SK-N-SH treated with all-trans-retinoic acid at 6 μM for 48 hours (cell line): ENCODE measurements around the gene PPP3CA.

Source experiments
- ATAC-seq: fragments of 200-7000 bp; cut with Tn5 transposase; 3 replicates; pipeline ENCODE4 v1.9.1; 2020; ENCODE audit warnings: mild to moderate bottlenecking, moderate library complexity
- ARNTL ChIP-seq: fragments of 450-650 bp; formaldehyde crosslinking; IDR thresholded peaks from 2 replicates; pipeline ENCODE4 v1.5.0; 2020; ENCODE audit warnings: low read depth, mild to moderate bottlenecking, moderate library complexity, borderline replicate concordance
- CREB5 ChIP-seq: fragments of 250-450 bp; sonication (Bioruptor Pico); IDR thresholded peaks from 2 replicates; pipeline ENCODE4 v1.5.1; 2020; ENCODE audit warnings: low read depth, mild to moderate bottlenecking, moderate library complexity
- CSDC2 ChIP-seq: fragments of 250-450 bp; sonication (Bioruptor Pico); IDR thresholded peaks from 2 replicates; pipeline ENCODE4 v1.5.0; 2020; ENCODE audit warnings: mild to moderate bottlenecking, moderate library complexity
- CSRNP3 ChIP-seq: fragments of 250-450 bp; sonication (Bioruptor Pico); IDR thresholded peaks from 2 replicates; pipeline ENCODE4 v1.5.1; 2021; ENCODE audit warnings: mild to moderate bottlenecking, moderate library complexity
- ISL1 ChIP-seq: fragments of 250-450 bp; sonication (Bioruptor Pico); IDR thresholded peaks from 2 replicates; pipeline ENCODE4 v2.1.2; 2022; ENCODE audit warnings: mild to moderate bottlenecking, moderate library complexity
- OSR1 ChIP-seq: fragments of 250-450 bp; sonication (Bioruptor Pico); IDR thresholded peaks from 2 replicates; pipeline ENCODE4 v1.8.0; 2022; ENCODE audit warnings: moderate library complexity, mild to moderate bottlenecking, inconsistent platforms
- PATZ1 ChIP-seq: fragments of 250-450 bp; sonication (Bioruptor Pico); IDR thresholded peaks from 2 replicates; pipeline ENCODE4 v1.8.0; 2020; ENCODE audit warnings: mild to moderate bottlenecking, moderate library complexity, borderline replicate concordance
- POU6F1 ChIP-seq: fragments of 250-450 bp; sonication (Bioruptor Pico); IDR thresholded peaks from 2 replicates; pipeline ENCODE4 v1.8.0; 2021; ENCODE audit warnings: low read depth, mild to moderate bottlenecking, moderate library complexity, borderline replicate concordance
- PPARA ChIP-seq: fragments of 250-450 bp; sonication (Bioruptor Pico); IDR thresholded peaks from 2 replicates; pipeline ENCODE4 v1.5.0; 2020; ENCODE audit warnings: mild to moderate bottlenecking, borderline replicate concordance
- TCF4 ChIP-seq: fragments of 250-450 bp; sonication (Bioruptor Pico); IDR thresholded peaks from 2 replicates; pipeline ENCODE4 v1.8.0; 2021; ENCODE audit warnings: mild to moderate bottlenecking, moderate library complexity, borderline replicate concordance
- TOX ChIP-seq: fragments of 250-450 bp; sonication (Bioruptor Pico); IDR thresholded peaks from 2 replicates; pipeline ENCODE4 v1.8.0; 2021; ENCODE audit warnings: mild to moderate bottlenecking, moderate library complexity, borderline replicate concordance
- TSHZ2 ChIP-seq: fragments of 250-450 bp; sonication (Bioruptor Pico); IDR thresholded peaks from 2 replicates; pipeline ENCODE4 v1.5.0; 2020; ENCODE audit warnings: mild to moderate bottlenecking, moderate library complexity
- ZC3H10 ChIP-seq: fragments of 250-450 bp; sonication (Bioruptor Pico); IDR thresholded peaks from 2 replicates; pipeline ENCODE4 v1.5.1; 2021; ENCODE audit warnings: mild to moderate bottlenecking, moderate library complexity
- ZFP3 ChIP-seq: fragments of 250-450 bp; sonication (Bioruptor Pico); IDR thresholded peaks from 2 replicates; pipeline ENCODE4 v1.5.0; 2020; ENCODE audit warnings: mild to moderate bottlenecking, moderate library complexity
- ZFP30 ChIP-seq: fragments of 450-650 bp; formaldehyde crosslinking; IDR thresholded peaks from 2 replicates; pipeline ENCODE4 v1.5.0; 2022; ENCODE audit warnings: mild to moderate bottlenecking, moderate library complexity
- ZNF8 ChIP-seq: fragments of 450-650 bp; formaldehyde crosslinking; IDR thresholded peaks from 2 replicates; pipeline ENCODE4 v1.5.0; 2020; ENCODE audit warnings: mild to moderate bottlenecking, moderate library complexity

PPP3CA gene

GRCh38 chr4:101197350-101197749 lies 150.0 kb downstream of the PPP3CA start:
- no peak for TF ChIP-seq ARNTL
- TF ChIP-seq CSDC2 (CRISPR knock-in tag), result no peak
- TF ChIP-seq ZFP3 (CRISPR knock-in tag), result no peak
- no peak for TF ChIP-seq ZFP30 (CRISPR knock-in tag)
- no peak for TF ChIP-seq ZNF8 (CRISPR knock-in tag)
- no peak for TF ChIP-seq OSR1 (CRISPR knock-in tag)
- TF ChIP-seq TOX (CRISPR knock-in tag), result no peak
- ATAC-seq, result no peak

- peak; percentile 17 for ATAC-seq
Measured at GRCh38 chr4:101192244-101192643, 155.1 kb downstream of the PPP3CA start.

GRCh38 chr4:101191302-101192098 lies 155.8 kb downstream of the PPP3CA start:
- ATAC-seq, result peak; percentile 97
- TF ChIP-seq CREB5 (CRISPR knock-in tag) (peak; percentile 77; the same call in 1 of the 2 replicates), ZFP30 (CRISPR knock-in tag) (no peak), ZNF8 (CRISPR knock-in tag) (no peak), ZC3H10 (no peak), POU6F1 (0 out of 2 replicates have a peak, but pooled peaks have one; percentile 63), PPARA (no peak), CSRNP3 (CRISPR knock-in tag) (peak; percentile 8; the same call in 1 of the 2 replicates), ARNTL (no peak)

More at GRCh38 chr4:101192244-101192643, 155.1 kb downstream of the PPP3CA start:
- TF ChIP-seq TSHZ2 (no peak), CSDC2 (CRISPR knock-in tag) (no peak), TCF4 (CRISPR knock-in tag) (no peak), ZC3H10 (no peak), CSRNP3 (CRISPR knock-in tag) (no peak), PATZ1 (CRISPR knock-in tag) (no peak), ZNF8 (CRISPR knock-in tag) (no peak), ISL1 (CRISPR knock-in tag) (no peak)
